Activated naive CD4-positive, alpha-beta T cell treated with Interleukin-2 at 50 U/mL for 16 hours (primary cell): Measurements from ENCODE around the gene SPEM3.
"Not testable (repeated sequence)": the region's sequence is repeated elsewhere in the genome, so short reads cannot be mapped to it uniquely, and the experiment has no call there.

Experiments used
- DNase-seq: peaks from one replicate; pipeline ENCODE4 v3.0.0-alpha.2; 2020

SPEM3 gene

DNA sequence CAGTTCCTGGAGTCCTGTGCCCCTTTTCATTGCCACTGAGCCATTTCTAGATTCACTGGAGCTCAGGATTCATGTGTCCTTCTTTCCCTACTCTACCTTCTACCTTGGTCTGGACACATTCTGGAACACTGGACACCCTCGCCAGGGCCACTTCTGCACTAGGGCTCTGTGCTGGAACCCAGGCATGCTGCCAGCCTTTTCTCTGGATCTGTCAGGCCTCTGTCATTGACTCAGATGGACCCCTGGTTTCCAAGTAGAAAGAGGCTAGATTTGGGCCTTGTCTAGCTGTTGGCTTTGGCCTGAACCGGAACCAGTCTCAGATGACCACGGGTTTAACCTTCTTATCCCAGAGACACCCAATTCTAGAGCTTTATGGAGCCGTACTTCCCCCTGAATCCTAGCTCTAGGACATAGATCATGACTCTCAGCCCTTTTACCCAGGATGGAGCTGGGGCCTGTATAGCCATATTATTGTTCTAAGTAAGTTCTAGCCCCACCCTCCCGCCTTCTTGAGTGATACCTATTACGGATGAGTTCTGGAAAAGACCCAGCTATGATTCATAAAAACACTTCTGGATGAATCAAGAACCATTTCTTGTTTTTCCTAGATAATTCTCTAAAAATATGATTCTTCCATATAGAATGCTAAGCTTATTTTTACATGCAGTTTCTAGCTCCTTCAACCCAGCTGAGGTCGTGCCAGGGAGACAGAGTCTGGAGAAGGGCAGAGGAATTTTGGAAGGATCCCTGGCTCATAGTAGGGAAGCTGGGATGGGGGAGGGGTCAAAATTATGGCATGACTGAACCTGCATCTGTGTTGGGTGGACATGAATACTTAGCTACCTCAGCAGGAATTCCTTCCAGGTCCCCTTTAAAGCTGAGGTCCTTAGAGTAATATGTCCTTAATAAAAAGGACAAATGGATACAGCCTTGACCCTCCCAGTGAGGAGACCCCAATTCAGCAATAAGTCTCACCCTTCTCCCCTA, 15.1 kb downstream of the SPEM3 start:
- no peak for DNase-seq

DNA sequence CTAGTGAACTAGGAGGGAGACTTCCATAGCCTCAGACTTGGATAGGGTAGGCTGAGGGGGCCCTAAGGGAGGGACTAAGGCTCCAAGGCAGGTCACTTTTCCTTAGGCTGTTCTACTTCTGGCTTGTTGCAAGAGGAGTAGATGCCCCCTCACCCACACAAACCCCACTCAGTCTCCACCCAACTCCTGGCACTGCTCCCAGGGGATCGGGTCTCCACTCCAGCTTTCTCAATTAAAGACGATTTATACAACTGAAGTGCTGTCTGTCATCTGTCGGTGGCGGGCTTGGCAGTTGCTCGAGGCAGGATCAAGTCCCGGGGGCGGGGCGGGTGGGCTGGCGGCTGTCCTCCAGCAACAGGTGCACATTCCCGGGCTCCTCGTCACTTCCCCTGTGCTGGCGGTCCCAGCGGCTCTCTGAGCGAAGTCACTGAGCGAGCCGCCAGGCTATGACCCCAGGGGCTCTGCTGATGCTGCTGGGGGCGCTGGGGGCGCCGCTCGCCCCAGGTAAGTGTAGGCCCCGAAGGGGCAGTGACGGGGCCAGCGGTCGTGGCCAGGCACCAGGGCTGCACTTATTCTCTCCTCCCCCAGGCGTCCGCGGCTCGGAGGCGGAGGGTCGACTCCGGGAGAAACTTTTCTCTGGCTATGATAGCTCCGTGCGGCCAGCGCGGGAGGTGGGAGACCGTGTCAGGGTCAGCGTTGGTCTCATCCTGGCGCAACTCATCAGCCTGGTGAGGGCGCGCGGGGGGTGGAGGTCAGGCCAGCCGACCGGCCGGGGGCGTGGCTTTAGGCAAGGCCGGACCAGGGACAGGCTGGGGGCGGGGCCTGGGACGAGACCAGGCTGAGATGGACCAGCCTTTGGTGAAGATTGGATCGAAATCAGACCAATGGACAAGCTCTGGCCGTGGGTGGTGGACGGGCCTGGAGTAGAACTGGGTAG, 16.3 kb downstream of the SPEM3 start, which contains the start of gene CHRNB1:
Gene CHRNB1, plus strand, starts transcription at position 380 of the 937 bp plus-strand sequence. Its CDS starts 67 bp downstream, at position 447.
- no peak for DNase-seq

DNA sequence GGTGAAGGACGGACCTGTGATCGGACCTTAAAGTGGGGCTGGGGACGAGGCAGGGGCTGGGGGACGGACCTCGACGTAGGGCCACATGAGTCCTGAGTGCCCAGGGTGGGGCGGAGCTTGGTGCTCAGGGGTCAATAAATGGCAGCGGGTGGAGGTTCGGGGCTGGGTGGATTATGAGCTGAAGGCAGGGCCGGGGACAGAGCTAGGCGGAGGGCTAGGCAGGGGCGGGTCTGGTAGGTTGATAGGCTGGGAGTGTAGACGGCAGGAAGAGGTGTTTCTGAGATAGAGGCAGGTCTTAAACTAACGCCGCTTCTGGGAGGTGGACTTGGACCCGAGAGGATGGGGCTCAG, 16.9 kb downstream of the SPEM3 start:
- DNase-seq: peak; percentile 36

DNA sequence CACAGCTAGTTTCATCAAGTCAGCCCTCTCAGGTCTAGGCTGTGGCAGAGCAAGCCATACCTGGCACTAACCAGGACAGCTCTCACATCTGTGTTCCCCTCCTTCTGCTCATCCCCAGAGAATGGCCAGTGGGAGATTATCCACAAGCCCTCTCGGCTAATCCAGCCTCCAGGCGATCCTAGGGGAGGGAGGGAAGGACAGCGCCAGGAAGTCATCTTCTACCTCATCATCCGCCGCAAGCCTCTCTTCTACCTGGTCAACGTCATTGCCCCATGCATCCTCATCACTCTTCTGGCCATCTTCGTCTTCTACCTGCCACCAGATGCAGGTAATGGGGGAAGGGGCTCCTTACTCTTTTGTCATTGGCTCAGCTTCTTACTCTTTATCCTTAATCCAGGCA, 19.8 kb downstream of the SPEM3 start:
- DNase-seq: no peak

DNA sequence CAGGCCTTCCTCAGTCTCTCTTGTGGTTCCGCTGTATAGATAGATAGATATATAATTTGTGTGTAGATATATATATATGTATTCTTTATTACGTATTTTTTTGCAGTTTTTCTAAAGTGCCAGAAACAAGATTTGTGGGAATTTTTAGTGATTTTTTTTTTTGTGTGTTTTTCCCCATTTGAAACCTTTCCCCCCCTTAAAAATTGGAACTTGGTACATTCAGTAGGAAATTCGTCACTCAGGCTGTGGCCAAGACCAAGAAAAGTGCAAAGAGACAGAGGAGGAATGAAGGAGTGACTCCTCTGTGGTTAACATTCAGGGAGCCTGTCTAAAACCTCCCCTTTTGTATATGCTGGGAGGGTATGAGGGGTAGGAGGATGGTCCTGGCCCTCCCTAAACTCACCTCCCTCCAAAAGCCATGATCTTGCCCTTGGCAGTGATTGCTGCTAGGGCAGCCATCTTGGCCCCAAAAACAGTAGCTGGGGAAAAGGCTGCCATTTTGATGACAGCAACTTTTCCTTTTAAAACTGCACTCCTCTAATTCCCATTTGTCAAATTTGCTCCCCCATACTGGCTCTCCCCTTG, 31.4 kb downstream of the SPEM3 start:
- no peak for DNase-seq

DNA sequence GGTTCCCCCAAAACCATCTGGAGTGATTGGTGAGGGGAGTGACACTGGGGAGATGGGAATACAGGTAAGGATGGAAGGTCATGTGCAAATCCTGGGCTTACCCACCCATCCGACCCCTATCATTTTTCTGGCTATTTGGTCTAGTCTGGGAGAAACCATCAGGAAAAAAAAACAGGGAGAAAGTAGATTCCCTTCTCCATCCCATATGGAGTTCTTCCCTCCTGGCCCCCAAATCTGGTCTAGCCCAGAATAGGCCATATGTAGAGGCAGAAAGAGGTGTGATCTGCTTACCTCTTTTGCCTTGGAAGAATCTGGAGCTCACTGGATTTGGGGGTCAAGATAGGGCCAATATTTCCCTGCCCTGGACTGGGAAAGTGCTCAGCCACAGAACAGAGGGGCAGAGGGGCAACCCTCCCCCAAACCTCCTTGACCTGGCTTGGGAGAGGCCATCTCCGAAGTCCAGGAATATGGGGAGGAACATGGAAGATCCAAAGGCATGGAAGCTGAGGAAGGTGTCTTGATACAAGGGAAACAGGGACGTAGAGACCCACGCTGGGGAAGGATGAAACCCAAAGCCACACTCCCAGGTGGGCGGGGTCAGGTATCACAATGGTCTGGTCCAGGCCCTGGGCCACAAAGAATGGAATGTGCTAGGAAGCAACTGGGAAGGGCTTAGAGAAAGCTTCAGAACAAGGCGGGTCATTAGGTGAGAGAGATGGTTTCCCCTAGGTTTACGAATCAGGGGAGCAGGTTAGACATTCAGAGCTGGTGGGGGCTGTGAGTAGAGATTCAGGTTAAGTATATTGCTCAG, 32.4 kb downstream of the SPEM3 start:
- DNase-seq: no peak

DNA sequence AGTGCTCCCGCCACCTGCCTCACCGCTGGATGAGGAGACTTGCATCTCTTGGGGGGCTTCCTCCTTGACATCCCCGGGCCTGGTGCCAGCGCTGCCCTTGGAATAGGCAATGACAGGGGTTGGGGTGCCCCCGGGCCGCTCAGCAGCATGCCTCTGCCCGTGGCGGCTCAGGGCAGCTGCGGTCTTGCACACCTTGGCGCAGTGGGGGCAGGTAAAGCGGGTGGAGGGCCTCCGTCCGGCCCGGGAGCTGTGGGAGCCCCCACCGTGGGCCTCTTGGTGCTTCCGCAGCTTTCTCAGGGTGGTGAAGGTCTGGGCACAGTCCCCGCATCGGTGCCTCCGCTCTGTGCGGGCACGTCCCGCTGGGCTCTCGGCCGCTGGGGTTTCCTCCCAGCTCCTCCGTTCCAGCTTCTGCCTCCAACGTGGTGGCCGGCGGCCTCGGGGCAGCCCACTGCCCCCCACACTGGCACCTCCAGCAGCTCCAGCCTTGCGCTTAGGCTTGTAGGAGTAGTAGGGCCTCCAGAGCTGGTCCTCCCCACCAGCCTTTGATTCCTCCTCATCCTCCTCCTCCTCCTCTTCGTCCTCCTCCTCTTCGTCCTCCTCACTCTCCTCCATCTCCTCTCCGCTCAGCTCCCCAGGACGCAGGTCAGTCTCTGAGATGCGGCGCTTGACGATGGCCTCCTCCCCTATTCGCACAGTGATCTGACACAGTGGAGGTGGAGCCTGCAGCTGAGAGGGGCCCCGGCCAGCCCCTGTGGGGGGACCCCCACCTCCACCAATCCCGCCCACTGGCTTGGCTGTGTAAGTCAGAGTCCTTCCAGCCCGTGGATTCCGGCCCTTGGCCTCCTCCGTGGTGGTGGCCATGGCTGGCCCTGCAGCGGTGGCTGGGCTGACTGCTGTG, 34.1 kb downstream of the SPEM3 start:
- no peak for DNase-seq

DNA sequence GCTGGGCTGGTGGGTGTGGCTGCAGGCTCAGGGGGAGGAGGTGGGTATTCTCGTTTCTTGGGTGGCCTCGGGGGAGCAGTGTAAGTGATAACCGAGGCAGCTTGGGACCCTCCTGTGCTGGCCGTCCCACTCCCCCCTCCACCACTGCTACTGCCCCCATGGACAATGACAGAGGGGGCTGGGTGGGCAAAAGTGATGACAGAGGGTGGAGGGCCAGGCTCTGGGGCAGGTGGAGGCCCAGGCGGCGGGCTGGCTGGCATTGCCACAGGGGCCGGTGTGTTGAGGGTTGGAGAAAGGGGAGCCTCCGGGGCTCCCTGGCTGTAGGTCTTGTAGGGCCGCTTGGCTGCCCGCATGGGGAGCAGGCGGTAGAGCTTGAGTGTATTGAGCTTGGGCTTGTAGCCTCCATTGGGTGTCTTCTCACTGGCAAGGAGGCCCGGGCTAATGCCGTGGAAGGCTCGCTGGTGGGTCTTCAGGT, 34.8 kb downstream of the SPEM3 start:
- no peak for DNase-seq

DNA sequence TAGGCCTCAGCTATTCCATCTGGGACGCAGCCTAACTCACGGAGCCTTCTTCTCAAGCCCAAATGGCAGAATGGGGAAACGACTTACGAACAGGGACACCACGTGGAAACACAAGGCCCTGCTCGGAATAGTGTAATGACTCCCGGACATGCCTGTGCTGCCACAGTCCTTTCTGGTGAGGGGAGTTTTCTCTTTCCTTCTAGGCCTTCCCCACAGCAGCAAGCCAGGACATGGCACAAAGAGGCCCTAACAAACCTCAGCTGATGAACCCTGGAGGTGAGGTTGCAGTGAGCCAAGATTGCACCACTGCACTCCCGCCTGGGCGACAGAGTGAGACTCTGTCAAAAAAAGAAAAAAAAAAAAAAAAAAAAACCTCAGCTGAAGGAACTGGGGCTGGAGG, 35.4 kb downstream of the SPEM3 start:
- no peak for DNase-seq

DNA sequence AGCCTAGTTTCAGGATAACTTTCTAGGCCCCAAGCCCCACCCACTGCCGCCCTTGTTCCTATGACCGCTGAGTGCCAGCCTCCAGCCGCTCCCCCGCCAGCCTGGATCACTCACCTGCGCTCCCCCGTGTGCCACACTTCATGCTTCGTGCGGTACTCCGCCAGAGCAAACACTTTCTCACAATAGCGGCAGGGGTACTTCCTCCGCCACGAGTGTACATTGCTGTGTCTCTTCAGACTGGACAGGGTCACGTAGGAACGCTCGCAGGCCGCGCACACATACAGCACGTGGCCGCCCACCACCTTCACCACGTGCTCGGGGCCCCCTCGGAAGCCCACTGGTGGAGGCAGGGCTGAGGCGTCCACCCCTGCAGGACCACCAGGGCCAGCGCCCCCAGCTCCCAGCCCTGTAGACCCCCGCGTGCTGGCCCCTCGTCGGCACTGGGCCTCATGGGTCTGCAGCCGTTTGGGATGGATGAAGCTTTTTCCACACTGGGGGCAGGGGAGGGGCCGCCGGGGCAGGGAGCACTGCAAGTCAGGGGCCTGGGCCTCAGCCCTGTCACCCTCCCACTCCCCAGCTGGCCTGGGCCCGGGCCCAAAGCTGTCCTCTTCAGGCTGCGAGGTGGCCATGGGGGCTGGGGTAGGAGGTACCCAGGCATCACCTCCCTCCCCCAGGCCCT, 37.1 kb downstream of the SPEM3 start:
- no peak for DNase-seq

DNA sequence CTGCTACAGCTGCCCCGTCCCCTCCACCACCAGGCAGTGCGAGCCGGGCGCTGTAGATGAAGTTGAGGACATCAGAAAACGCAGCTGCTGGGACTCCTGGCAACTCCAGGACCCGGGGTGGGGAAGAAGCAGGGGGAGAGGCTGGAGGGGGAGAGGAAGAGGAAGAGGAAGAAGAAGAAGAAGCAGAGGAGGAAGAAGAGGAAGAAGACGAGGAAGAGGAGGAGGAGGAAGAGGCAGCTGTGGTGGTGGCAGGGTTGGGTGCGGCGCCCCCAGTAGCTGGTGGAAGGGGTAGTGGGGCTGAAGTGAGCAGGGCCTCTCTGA, 37.6 kb downstream of the SPEM3 start:
- no peak for DNase-seq

DNA sequence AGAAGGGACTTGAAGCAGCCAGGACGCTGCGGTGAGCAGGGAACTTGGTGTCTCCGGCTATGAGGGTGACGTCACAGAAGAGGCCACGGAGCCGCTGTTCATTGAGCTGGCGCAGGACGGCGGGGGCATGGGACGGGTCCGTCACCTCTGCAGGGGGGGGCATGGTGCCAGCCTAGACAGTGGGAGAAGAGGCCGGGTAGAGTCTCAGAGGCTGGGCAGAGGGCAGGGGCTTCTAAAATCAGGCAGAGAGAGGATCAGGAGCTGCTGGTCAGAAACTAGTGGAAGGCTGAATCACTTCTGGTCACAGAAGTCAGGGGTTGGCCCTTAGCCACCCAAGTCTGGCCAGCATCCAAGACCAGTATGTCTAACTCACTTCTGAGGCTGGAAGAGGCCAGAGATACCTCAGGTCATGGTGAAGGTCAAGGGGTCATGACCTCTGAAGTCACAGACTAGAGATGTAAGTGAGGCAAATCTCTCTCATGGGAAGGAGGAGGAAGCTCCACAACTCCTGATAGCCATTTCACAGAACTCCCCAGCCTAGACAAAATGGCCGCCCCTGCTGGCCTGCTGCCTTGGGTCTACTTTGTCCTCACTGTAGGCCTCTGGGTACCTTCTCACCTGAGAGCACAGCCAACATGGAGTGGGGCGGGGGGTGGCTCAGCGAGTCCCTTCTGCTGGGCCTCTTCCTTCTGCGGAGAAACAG, 38.1 kb downstream of the SPEM3 start:
- DNase-seq: no peak

DNA sequence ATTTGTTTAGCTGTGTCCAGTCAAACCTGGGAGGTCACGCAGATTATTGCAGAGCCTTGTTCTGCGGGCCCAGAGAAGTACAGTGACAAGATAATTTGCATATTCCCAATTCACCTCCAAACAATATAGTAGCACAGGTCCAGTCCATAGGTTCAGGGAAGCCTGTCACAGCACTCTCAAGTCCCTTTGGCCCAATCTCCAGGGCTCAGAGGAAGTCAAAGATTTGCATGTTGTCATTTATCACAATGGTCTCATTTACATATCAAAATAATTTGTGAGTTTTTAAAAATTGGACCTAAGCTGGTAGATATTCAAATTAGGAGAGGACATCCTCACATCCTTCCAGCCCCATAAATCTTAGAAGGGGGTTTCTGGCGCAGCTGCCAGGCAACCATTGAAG, 38.8 kb downstream of the SPEM3 start:
- DNase-seq: no peak

DNA sequence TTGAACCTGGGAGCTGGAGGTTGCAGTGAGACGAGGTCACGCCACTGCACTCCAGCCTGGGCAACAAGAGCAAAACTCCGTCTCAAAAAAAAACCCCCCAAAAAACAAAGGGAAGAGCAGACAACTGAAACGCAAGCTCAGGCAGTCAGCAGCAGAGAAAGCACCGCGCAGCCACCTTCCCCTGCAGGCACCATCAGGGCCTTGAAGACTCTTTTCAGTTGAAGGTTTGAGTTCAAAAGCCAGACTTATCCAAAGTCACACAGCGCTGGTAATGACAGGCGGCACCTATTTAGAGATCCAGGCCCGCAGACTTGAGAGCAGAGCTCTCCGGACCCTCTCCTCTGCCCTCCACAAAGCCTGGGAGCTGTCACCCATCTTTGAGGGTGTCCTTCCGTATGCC, 39.6 kb downstream of the SPEM3 start:
- DNase-seq: no peak

DNA sequence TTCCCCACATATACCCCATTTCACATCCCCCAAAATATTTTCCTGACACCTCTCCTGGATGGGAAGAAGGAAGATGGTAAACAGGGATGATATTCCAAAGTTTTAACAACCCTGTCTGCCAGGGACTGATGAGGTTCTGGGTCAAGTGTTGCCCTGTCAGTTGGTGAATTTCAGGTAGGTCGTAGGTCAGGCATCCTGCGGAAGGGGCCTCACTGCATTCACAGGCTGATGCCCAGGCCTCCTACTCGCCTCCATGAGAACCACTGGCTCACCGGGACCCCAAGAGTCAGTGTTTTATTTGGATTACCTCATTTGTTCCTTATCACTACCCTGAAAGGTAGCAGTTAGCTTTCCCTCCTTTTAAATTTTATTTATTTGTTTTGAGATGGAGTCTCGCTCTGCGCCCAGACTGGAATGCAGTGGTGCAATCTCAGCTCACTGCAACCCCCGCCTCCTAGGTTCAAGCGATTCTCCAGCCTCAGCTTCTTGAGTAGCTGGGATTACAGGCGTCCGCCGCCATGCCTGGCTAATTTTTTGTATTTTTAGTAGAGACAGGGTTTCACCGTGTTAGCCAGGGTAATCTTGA, 40.2 kb downstream of the SPEM3 start:
- DNase-seq: no peak

DNA sequence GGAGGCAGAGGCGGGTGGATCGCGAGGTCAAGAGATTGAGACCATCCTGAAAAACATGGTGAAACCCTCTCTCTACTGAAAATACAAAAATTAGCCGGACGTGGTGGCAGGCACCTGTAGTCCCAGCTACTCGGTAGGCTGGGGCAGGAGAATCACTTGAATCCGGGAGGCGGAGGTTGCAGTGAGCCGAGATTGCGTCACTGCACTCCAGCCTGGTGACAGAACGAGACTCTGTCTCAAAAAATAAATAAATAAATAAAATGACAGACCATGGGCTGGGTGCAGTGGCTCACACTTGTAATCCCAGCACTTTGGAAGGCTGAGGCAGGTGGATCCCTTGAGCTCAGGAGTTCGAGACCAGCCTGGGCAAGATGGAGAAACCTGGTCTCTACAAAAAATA, 41.2 kb downstream of the SPEM3 start:
- DNase-seq: not testable (repeated sequence)

DNA sequence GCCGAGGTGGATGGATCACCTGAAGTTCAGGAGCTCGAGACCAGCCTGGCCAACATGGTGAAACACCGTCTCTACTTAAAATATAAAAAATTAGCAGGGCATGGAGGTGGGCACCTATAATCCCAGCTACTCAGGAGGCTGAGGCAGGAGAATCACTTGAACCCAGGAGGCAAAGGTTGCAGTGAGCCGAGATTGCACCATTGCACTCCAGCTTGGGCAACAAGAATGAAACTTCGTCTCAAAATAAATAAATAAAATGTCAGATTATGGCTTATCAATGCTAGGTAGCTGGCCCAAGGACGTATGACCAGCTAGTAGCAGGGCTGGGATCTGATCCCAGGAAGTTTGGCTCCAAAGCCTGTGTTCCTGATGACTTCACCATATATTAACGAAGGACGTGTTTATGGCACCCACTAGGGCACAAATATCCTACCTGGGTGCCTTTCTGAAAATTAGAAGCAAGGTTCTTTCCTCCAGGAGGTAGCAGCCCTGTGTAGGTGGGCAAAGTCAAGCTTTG, 41.9 kb downstream of the SPEM3 start:
- DNase-seq: not testable (repeated sequence)

DNA sequence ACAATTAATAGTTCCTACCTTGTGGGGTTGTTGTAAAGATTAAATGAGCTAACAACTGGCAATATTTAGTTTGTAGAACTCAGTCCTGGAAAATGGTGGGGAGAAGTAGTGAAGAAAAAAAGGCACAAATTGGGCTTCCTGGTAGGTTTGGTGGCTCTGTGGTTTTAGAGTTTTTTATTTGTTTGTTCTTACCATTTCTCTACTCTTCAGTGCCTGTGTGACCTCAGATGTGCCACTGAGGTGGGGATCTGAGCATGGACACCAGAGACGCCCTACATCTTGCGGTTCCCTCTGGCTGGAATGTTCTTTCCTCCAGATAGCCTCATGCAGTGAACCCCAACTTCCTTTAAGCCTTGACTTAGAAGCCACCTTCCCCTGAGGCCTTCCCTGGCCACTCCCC, 43.1 kb downstream of the SPEM3 start:
- no peak for DNase-seq

DNA sequence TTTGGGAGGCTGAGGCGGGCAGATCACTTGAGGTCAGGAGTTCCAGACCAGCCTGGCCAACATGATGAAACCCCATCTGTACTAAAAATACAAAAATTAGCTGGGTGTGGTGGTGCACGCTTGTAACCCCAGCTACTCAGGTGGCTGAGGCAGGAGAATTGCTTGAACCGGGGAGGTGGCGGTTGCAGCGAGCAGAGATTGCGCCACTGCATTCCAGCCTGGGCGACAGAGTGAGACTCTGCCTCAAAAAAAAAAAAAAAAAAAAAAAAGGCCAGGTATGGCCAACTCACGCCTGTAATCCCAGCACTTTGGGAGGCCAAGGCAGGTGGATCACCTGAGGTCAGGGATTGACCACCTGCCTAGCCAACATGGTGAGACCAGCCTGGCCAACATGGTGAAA, 46.1 kb downstream of the SPEM3 start:
- not testable (repeated sequence) for DNase-seq
